Peyer's patch (tissue), 4 donors: ENCODE data around the gene KLHL25.

Experiments used
- CTCF ChIP-seq, 6 experiments: fragments of 450-650 bp in 4 of 6; fragments of 200-600 bp in 2 of 6; sonication (generic) in 1 of 6; IDR thresholded peaks; one replicate each; pipeline ENCODE4 v1.5.1; 2017 to 2019; ENCODE audit warnings: antibody characterized with exemption in 6 of 6, mild to moderate bottlenecking in 3 of 6, moderate library complexity in 1 of 6
- POLR2A ChIP-seq, 2 donors: fragments of 450-650 bp; IDR thresholded peaks; one replicate each; pipeline ENCODE4 v1.5.1; 2017; ENCODE audit warnings: antibody characterized with exemption in 2 of 2, mild to moderate bottlenecking in 2 of 2, moderate library complexity in 2 of 2

GRCh38 chr15:85755942-85756341, 38.8 kb downstream of the KLHL25 start:
- TF ChIP-seq CTCF (IDR thresholded peaks at IDR 0.05) (no peak), POLR2A (IDR thresholded peaks at IDR 0.05) (no peak)
